K562 (cell line): ENCODE results near the gene CYSRT1. TPM values are rescaled to one million over a fixed set of nuclear protein-coding genes. Genes with fewer than 3 reads are reported as not detected.
A peak's percentile ranks its signal among the peaks of the same experiment; 100 is the strongest.

Source experiments
- ATF7 ChIP-seq: fragments of 450-650 bp; IDR thresholded peaks from 2 replicates; pipeline ENCODE4 v1.7.1; 2014; ENCODE audit warnings: mild to moderate bottlenecking, moderate library complexity
- CLOCK ChIP-seq: fragments of 250-450 bp; sonication (Bioruptor Pico); IDR thresholded peaks from 2 replicates; pipeline ENCODE4 v1.4.0; 2020; ENCODE audit warnings: mild to moderate bottlenecking, moderate library complexity, borderline replicate concordance
- FOXK2 ChIP-seq, 2 experiments: fragments of 450-650 bp; IDR thresholded peaks in 1 of 2; conservative IDR thresholded peaks in 1 of 2; 2 replicates each; pipeline ENCODE4 v1.6.1; 2016; ENCODE audit warnings: low read depth in 2 of 2, mild to moderate bottlenecking in 1 of 2
- GABPA ChIP-seq: fragments of 200-800 bp; sonication (Bioruptor generic); conservative IDR thresholded peaks from 2 replicates; pipeline ENCODE4 v1.6.1; 2016; ENCODE audit warnings: low read depth, missing genetic modification characterization, missing compliant biosample characterization
- GABPB1 ChIP-seq: sonication (generic); formaldehyde crosslinking; IDR thresholded peaks from 2 replicates; pipeline ENCODE4 v1.8.0; 2022; ENCODE audit warnings: mild to moderate bottlenecking, missing genetic modification reagents
- GTF3C2 ChIP-seq: IDR thresholded peaks from 3 replicates; pipeline ENCODE4 v1.6.1; 2011; ENCODE audit warnings: borderline replicate concordance, mild to moderate bottlenecking, moderate library complexity; ENCODE audit not compliant: insufficient read length; ENCODE audit errors: extremely low read depth
- POLR2G ChIP-seq: fragments of 200-400 bp; formaldehyde crosslinking; IDR thresholded peaks from 2 replicates; pipeline ENCODE4 v1.6.1; 2017; ENCODE audit warnings: low read depth, mild to moderate bottlenecking, antibody characterized with exemption, low read length, moderate library complexity
- RNF2 ChIP-seq: sonication (generic); IDR thresholded peaks from 2 replicates; pipeline ENCODE4 v1.6.1; 2016
- SUPT5H ChIP-seq: fragments of 450-650 bp; IDR thresholded peaks from 2 replicates; pipeline ENCODE4 v1.6.1; 2016
- ZNF586 ChIP-seq: fragments of 450-650 bp; formaldehyde crosslinking; conservative IDR thresholded peaks from 2 replicates; pipeline ENCODE4 v1.4.0; 2020; ENCODE audit warnings: mild to moderate bottlenecking, moderate library complexity
- polyA plus RNA-seq, 8 experiments: library from polyadenylated mRNA; depleted of rRNA in 4 of 8; stranded (reverse) in 5 of 8; unstranded in 3 of 8; fragments of >200 nt; fragmentation: Nextera tagmentation in 2 of 8; fragmentation: Illumina TruSeq in 1 of 8; extraction: Ambion mirVana in 2 of 8; extraction: Trizol in 1 of 8; gene quantifications; 2 replicates each; pipeline versions ENCODE4 v1.2.1 to v1.2.3, GENCODE V29; 2011 to 2014; ENCODE audit warnings: inconsistent platforms in 1 of 8, missing spikeins in 1 of 8
- total RNA-seq, 7 experiments: library from RNA; depleted of rRNA in 6 of 7; stranded (reverse); fragments of >200 nt in 6 of 7; fragmentation: Illumina TruSeq in 2 of 7; extraction: Trizol in 2 of 7; gene quantifications; 2 replicates each; pipeline versions ENCODE4 v1.2.1 to v1.2.3, GENCODE V29; 2011 to 2021; ENCODE audit warnings: low replicate concordance in 1 of 7

CYSRT1 gene
- total and polyA plus RNA-seq, 9 of the 15 experiments (the other 6 are each of a cell fraction or from before 2014, with no cell fraction given) = 0.04 to 1.4 (median 0.42) TPM; not detected in 3

GRCh38 chr9:137223078-137223970, 1.6 kb upstream of the CYSRT1 start (continued):
- TF ChIP-seq CLOCK (CRISPR knock-in tag) (no peak), RNF2 (no peak), ZNF586 (no peak), SUPT5H (peak; percentile 83), POLR2G (peak; percentile 86), GABPA (peak; percentile 97), GABPB1 (CRISPR knock-in tag) (peak; percentile 92), GTF3C2 (no peak), ATF7 (peak; percentile 56; the same call in 1 of the 2 replicates), FOXK2 (conservative IDR thresholded peaks at IDR 0.05 in 1 of 2, IDR thresholded peaks at IDR 0.05 in 1 of 2; ENCODE audit: low read depth in 2 of 2) (peak in 1 of 2 experiments; percentile 55; a peak in 1 of 4 replicates)
